ENCODE measurements around the gene GATA2.

The GATA2 gene

GRCh38 chr3:128503164-128503651, 10.2 kb upstream of the GATA2 start:
- no peak for DNase-seq (ENCODE audit: low read depth)
- peak; percentile 35 for TF ChIP-seq CTCF (IDR thresholded peaks at IDR 0.05; ENCODE audit: low read depth, low read length, missing control alignments)
- no peak overlapping the region for H3K4me3 ChIP-seq (ENCODE audit: low read depth, low read length)
- in situ Hi-C loops (cut with HindIII; ENCODE audit: low sequenced_read_pairs), result no loop called here

GRCh38 chr3:128502712-128503111, 9.7 kb upstream of the GATA2 start:
- DNase-seq (ENCODE audit: low read depth), result no peak
- in situ Hi-C loops (cut with HindIII; ENCODE audit: low sequenced_read_pairs), result no loop called here
- no peak for TF ChIP-seq CTCF (IDR thresholded peaks at IDR 0.05; ENCODE audit: low read depth, low read length, missing control alignments)
- no peak overlapping the region for H3K4me3 ChIP-seq (ENCODE audit: low read depth, low read length)

GRCh38 chr3:128501431-128501830, 8.4 kb upstream of the GATA2 start:
- H3K4me3 ChIP-seq (ENCODE audit: low read depth, low read length), result no peak overlapping the region
- in situ Hi-C loops (cut with HindIII; ENCODE audit: low sequenced_read_pairs), result no loop called here
- DNase-seq (ENCODE audit: low read depth), result no peak
- no peak for TF ChIP-seq CTCF (IDR thresholded peaks at IDR 0.05; ENCODE audit: low read depth, low read length, missing control alignments)

GRCh38 chr3:128500556-128500955, 7.6 kb upstream of the GATA2 start:
- no peak overlapping the region for H3K4me3 ChIP-seq (ENCODE audit: low read depth, low read length)
- in situ Hi-C loops (cut with HindIII; ENCODE audit: low sequenced_read_pairs), result no loop called here
- TF ChIP-seq CTCF (IDR thresholded peaks at IDR 0.05; ENCODE audit: low read depth, low read length, missing control alignments), result no peak
- no peak for DNase-seq (ENCODE audit: low read depth)

- in situ Hi-C loops (cut with HindIII; ENCODE audit: low sequenced_read_pairs), result no loop called here
Observed at GRCh38 chr3:128499724-128500275, 6.8 kb upstream of the GATA2 start.

GRCh38 chr3:128498901-128499530, 6.0 kb upstream of the GATA2 start:
- no peak for TF ChIP-seq CTCF (IDR thresholded peaks at IDR 0.05; ENCODE audit: low read depth, low read length, missing control alignments)
- no peak overlapping the region for H3K4me3 ChIP-seq (ENCODE audit: low read depth, low read length)
- in situ Hi-C loops (cut with HindIII; ENCODE audit: low sequenced_read_pairs), result no loop called here
- no peak for DNase-seq (ENCODE audit: low read depth)

More at GRCh38 chr3:128499724-128500275, 6.8 kb upstream of the GATA2 start:
- TF ChIP-seq CTCF (IDR thresholded peaks at IDR 0.05; ENCODE audit: low read depth, low read length, missing control alignments), result no peak
- DNase-seq (ENCODE audit: low read depth), result no peak
- H3K4me3 ChIP-seq (ENCODE audit: low read depth, low read length), result no peak overlapping the region
